Type B pancreatic cell (in vitro differentiated cells): ENCODE results near the gene PLAC1. TPM values are rescaled to one million over a fixed set of nuclear protein-coding genes. Genes with fewer than 3 reads are reported as not detected.

ENCODE experiments used
- DNase-seq: peaks from one replicate; pipeline ENCODE4 v3.0.0; 2021; ENCODE audit warnings: mixed read lengths; ENCODE audit not compliant: unreplicated experiment; ENCODE audit errors: extremely low spot score
- H3K27ac Mint-ChIP-seq: 2 replicates; pipeline ENCODE4 v1.8.0; 2021; ENCODE audit warnings: mild to moderate bottlenecking, mixed read lengths
- H3K27me3 Mint-ChIP-seq: 2 replicates; pipeline ENCODE4 v1.8.0; 2021; ENCODE audit warnings: mixed read lengths
- H3K36me3 Mint-ChIP-seq: 2 replicates; pipeline ENCODE4 v1.8.0; 2021; ENCODE audit warnings: mixed read lengths
- H3K4me1 Mint-ChIP-seq: one replicate; pipeline ENCODE4 v1.8.0; 2021; ENCODE audit warnings: mixed read lengths; ENCODE audit not compliant: unreplicated experiment
- H3K4me3 Mint-ChIP-seq: 2 replicates; pipeline ENCODE4 v1.8.0; 2021; ENCODE audit warnings: mild to moderate bottlenecking, mixed read lengths
- H3K9me3 Mint-ChIP-seq: 2 replicates; pipeline ENCODE4 v1.8.0; 2021; ENCODE audit warnings: mixed read lengths
- total RNA-seq: library from RNA; stranded (reverse); gene quantifications from 2 replicates; pipeline ENCODE4 v1.2.1, GENCODE V29; 2021; ENCODE audit warnings: low replicate concordance
- TF ChIP-seq, protein P1 (sequence below): fragments of 200-600 bp; sonication (generic); conservative IDR thresholded peaks from 2 replicates; pipeline ENCODE4 v1.5.0; 2021; ENCODE audit warnings: antibody characterized with exemption, mild to moderate bottlenecking

Gene PLAC1
- total RNA-seq, 1 donor from 2014 or later = 0.43 TPM

DNA sequence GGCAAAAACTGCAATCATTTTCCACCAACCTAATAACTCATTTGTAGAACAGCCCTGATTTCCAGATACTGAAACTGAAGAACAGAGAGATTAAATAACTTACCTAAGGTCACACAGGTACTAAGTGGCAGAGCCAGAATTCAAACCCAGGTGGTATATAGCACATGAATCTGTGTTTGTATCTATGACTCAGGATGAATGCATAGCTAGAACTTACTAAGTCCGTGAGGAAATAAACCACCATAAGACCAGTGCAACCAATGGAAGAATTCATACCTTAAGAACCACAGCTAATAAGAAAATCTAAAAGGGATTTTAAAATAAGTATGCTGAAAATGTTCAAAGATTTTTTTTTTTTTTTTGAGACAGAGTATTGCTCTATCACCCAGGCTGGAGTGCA, 1.5 kb upstream of the PLAC1 start:
- H3K27me3 Mint-ChIP-seq = no peaks in the 10 kb centered on the region
- no peak overlapping the region for H3K27ac Mint-ChIP-seq
- peaks cover 5% of the 10 kb centered on the region for H3K4me1 Mint-ChIP-seq
- DNase-seq = no peak
- H3K9me3 Mint-ChIP-seq = no peaks in the 10 kb centered on the region
- no peak overlapping the region for H3K4me3 Mint-ChIP-seq
- H3K36me3 Mint-ChIP-seq = no peaks in the 10 kb centered on the region
- TF ChIP-seq, protein P1, sequence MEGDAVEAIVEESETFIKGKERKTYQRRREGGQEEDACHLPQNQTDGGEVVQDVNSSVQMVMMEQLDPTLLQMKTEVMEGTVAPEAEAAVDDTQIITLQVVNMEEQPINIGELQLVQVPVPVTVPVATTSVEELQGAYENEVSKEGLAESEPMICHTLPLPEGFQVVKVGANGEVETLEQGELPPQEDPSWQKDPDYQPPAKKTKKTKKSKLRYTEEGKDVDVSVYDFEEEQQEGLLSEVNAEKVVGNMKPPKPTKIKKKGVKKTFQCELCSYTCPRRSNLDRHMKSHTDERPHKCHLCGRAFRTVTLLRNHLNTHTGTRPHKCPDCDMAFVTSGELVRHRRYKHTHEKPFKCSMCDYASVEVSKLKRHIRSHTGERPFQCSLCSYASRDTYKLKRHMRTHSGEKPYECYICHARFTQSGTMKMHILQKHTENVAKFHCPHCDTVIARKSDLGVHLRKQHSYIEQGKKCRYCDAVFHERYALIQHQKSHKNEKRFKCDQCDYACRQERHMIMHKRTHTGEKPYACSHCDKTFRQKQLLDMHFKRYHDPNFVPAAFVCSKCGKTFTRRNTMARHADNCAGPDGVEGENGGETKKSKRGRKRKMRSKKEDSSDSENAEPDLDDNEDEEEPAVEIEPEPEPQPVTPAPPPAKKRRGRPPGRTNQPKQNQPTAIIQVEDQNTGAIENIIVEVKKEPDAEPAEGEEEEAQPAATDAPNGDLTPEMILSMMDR = no peak

DNA sequence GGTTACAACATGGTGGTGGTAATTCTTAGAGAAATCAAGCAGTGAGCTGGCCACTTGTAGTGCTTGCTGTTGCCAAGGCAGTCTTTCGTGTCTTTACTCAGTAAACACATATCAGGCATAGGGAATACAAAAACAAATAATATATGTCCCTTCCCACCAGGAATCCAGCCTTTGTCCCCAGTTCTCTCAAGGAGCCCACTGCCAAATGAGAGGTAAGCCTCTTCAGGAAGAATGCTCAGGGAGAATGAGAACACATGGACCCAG, 421 bp upstream of the PLAC1 start:
- Mint-ChIP-seq H3K4me3 (no peak overlapping the region), H3K27ac (no peak overlapping the region), H3K27me3 (no peaks in the 10 kb centered on the region), H3K9me3 (no peaks in the 10 kb centered on the region), H3K36me3 (no peaks in the 10 kb centered on the region), H3K4me1 (peaks cover 5% of the 10 kb centered on the region)
- no peak for DNase-seq
- TF ChIP-seq, protein P1 = no peak

DNA sequence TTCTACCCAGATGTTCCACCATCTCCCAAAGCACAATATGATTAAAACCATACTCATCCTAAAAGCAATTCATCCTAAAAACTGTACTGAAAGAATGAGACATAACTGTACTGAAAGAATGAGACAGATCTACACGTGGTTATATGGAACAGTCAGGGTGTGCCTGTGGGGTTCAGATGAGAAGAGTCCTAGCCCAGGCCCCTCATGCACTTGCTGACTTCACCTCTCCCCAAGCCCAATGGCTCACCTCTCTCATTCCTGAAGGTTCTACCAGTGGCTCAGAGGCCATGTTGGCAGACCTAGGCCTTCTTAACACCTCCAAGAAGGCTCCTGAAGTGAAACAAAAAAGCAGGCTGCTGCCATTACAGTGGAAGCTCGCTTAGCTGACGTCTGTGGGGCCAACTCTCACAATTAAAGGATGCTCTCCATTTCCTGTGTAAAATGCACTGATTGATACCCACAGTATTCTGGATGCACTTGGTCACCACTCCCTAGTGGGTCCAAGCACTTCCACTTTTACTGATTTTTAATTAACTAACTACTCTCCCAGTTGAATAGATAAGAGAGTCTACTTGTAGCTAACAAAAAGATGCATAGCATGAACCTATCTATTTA, 3.8 kb downstream of the PLAC1 start:
- Mint-ChIP-seq H3K9me3 (no peaks in the 10 kb centered on the region), H3K27ac (no peak overlapping the region), H3K27me3 (no peaks in the 10 kb centered on the region), H3K4me1 (peaks cover 5% of the 10 kb centered on the region), H3K36me3 (no peaks in the 10 kb centered on the region), H3K4me3 (no peak overlapping the region)
- TF ChIP-seq, protein P1 = no peak
- no peak for DNase-seq

DNA sequence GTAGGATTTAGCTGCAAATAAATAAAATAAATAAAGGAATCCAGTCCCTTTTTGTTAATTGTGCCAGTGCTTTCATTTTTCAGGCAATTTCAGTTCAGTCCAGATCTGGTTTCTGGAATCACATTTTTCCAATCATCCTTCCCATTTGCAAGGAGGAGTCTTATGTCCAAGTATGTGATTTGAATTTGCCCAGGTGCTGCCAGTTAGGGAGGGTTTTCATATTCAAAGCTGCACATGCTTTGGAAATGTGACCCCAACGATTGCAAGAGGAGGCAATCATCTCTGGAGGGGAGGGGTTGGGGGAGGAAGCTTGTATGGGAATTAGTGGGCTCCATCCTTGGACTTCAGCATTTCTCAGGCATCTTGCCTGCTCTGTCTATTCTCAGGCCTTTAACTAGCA, 4.4 kb downstream of the PLAC1 start:
- no peak for DNase-seq
- Mint-ChIP-seq H3K36me3 (no peaks in the 10 kb centered on the region), H3K4me3 (no peak overlapping the region), H3K27ac (no peak overlapping the region), H3K4me1 (peaks cover 5% of the 10 kb centered on the region), H3K9me3 (no peaks in the 10 kb centered on the region), H3K27me3 (no peaks in the 10 kb centered on the region)
- TF ChIP-seq, protein P1 = no peak

DNA sequence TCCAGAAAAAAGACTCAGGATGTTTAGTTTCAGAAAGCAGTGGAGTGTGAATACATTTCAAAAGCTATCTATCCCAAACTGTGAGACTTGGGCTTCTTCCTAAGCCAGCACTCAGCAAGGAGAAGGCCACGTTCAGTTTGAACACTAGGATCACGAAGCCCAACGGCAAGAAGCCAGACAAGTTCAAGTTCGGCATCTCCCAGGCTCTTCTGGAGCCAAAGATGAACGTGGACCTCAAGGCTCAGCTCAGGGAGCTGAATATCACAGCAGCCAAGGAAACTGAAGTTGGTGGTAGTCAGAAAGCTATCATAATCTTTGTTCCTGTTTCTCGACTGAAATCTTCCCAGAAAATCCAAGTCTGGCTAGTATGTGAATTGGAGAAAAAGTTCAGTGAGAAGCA, 7.6 kb downstream of the PLAC1 start:
- no peaks in the 10 kb centered on the region for H3K4me1 Mint-ChIP-seq
- no peaks in the 10 kb centered on the region for H3K9me3 Mint-ChIP-seq
- H3K36me3 Mint-ChIP-seq = no peaks in the 10 kb centered on the region
- no peak overlapping the region for H3K4me3 Mint-ChIP-seq
- H3K27me3 Mint-ChIP-seq = no peaks in the 10 kb centered on the region
- DNase-seq = no peak
- TF ChIP-seq, protein P1 = no peak
- H3K27ac Mint-ChIP-seq = no peak overlapping the region

DNA sequence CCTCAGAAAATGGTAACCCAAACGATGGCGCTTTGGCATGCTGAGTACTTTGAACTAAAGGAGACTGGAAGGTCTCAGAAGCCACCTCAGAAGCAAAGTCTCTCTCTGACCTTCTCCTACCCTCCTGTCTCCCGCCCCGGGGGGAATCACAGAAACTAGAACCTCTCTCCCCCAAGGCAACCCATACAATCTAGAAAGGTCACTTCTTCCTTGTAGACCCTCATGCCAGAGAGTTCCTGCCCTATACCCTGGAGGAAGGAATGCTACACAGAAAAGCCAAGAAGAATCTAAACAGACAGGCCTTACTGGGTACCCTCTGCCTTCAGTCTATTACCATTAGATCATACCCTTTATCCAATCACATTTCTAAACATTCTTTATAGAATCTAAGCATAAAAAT, 8.5 kb downstream of the PLAC1 start:
- H3K4me1 Mint-ChIP-seq = no peaks in the 10 kb centered on the region
- no peak overlapping the region for H3K27ac Mint-ChIP-seq
- no peak overlapping the region for H3K4me3 Mint-ChIP-seq
- no peaks in the 10 kb centered on the region for H3K36me3 Mint-ChIP-seq
- H3K27me3 Mint-ChIP-seq = no peaks in the 10 kb centered on the region
- DNase-seq = no peak
- no peaks in the 10 kb centered on the region for H3K9me3 Mint-ChIP-seq
- TF ChIP-seq, protein P1 = no peak
